Coronary artery (tissue), 2 donors: Measurements from ENCODE around the gene AGA.

Source experiments
- DNase-seq: peaks from one replicate; pipeline ENCODE4 v3.0.0-alpha.2; 2017; ENCODE audit warnings: low spot score
- H3K27ac ChIP-seq, 2 donors: fragments of 200-600 bp; sonication (generic); one replicate each; pipeline ENCODE4 v1.5.1; 2016 to 2019
- H3K4me3 ChIP-seq: fragments of 200-600 bp; sonication (generic); 2 replicates; pipeline ENCODE4 v1.5.1; 2016; ENCODE audit warnings: mild to moderate bottlenecking, moderate library complexity
- TF ChIP-seq, protein P1 (sequence below): fragments of 200-600 bp; sonication (generic); IDR thresholded peaks from one replicate; pipeline ENCODE4 v1.5.1; 2019; ENCODE audit warnings: antibody characterized with exemption

The AGA gene

DNA sequence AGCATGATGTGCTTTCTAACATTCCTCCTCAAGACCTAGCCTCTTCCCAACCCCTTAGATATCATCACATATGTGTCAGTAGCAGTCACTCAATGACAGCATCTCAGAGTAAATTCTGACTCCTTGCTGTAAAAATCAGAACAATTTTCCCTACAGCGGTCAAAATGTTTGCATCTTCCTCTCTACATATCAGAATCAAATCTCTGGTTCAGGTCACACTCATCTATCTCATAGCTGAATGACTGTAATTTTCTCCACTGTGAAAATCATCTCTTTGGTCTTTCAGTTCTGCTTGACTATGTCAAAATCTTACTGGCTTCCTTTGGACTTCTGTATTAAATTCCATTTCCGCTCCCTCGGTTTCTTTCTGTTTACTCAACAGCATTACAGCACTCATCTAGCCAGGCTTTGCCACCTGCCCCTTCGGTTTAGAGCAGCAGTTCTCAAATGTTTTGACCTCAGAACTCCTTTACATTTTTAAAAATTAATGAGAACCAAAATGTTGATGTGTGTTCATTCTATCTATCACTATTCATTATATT lies 57.3 kb downstream of the AGA start:
- no peak overlapping the region for H3K4me3 ChIP-seq
- H3K27ac ChIP-seq: no peak overlapping the region
- DNase-seq: no peak
- TF ChIP-seq, protein P1, sequence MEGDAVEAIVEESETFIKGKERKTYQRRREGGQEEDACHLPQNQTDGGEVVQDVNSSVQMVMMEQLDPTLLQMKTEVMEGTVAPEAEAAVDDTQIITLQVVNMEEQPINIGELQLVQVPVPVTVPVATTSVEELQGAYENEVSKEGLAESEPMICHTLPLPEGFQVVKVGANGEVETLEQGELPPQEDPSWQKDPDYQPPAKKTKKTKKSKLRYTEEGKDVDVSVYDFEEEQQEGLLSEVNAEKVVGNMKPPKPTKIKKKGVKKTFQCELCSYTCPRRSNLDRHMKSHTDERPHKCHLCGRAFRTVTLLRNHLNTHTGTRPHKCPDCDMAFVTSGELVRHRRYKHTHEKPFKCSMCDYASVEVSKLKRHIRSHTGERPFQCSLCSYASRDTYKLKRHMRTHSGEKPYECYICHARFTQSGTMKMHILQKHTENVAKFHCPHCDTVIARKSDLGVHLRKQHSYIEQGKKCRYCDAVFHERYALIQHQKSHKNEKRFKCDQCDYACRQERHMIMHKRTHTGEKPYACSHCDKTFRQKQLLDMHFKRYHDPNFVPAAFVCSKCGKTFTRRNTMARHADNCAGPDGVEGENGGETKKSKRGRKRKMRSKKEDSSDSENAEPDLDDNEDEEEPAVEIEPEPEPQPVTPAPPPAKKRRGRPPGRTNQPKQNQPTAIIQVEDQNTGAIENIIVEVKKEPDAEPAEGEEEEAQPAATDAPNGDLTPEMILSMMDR: no peak

DNA sequence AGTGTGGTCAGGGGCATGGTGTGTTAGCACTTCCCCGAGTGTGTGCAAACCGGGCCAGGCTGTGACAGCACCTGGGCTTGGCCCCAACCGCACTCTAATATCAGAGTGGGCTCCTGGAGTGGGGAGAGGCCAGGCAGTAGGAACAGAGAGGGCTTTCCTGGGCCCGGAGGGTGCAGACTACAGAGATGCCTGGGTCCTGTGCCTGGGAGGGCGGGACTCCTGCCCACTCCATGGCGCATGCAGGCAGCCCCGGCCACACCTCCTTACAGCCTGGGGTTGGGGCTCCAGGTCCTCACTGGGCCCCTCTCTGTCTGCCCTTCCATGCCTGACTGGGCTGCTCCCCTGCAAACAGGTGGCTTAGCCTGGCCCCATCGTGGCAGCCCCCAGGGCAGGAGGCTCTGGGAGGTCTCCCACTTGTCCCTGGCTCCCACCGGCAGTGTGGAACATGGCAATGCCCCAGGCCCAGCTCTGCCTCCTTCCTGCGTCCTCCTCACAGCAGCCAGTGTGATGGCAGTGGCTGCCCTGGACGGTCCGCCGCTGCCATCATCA lies 60.4 kb downstream of the AGA start:
- no peak for DNase-seq
- no peak overlapping the region for H3K27ac ChIP-seq
- TF ChIP-seq, protein P1: no peak

More for the DNA sequence above, 60.4 kb downstream of the AGA start:
- H3K4me3 ChIP-seq: no peak overlapping the region
